Measurements from ENCODE around the gene CGB5.
"Not testable (repeated sequence)": the region's sequence is repeated elsewhere in the genome, so short reads cannot be mapped to it uniquely, and the experiment has no call there.

The CGB5 gene

DNA sequence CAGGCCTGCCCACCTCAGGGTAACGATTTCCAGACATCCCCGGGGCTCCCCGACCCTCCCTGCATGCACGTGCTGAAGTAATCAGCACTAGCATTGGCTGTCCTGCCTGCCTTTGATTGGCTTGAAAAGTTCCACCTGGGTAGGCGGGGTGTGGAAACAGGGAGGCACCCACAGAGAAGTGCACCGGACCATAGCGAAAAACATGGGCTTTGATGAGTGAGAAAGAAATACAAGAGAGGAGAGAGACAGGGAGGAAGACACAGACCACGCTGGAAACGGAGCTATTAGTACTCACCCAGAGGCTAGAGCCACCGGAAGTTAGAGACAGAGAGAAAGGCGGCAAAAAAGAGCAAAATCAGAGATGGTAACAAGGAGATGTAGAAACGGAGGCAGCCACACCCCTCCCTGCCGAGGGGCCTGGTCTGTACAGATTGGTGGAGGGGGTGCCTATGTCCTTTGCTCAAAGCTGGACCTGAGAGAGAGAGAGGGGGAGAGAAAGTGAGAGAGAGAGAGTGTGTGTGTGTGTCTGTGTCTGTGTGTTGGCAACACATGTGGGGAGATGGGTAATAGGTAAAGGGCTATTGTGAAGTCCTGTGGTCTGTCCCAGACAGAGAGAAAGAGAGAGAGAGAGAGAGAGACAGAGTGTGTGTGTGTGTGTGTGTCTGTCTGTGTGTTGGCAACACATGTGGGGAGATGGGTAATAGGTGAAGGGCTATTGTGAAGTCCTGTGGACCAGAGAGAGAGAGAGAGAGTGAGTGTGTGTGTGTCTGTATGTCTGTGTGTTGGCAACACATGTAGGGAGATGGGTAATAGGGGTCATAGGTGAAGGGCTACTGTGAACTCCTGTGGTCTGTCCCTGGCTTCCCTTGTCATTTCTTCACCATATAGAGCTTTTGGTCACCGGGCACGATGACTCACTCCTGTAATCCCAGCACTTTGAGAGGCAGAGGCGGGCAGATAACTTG is 22.4 kb upstream of the CGB5 start:
- peak; percentile 63 for DNase-seq (ENCODE audit: low read depth)

GRCh38 chr19:49022116-49022515 is 21.5 kb upstream of the CGB5 start:
- no peak for DNase-seq (ENCODE audit: low read depth)

DNA sequence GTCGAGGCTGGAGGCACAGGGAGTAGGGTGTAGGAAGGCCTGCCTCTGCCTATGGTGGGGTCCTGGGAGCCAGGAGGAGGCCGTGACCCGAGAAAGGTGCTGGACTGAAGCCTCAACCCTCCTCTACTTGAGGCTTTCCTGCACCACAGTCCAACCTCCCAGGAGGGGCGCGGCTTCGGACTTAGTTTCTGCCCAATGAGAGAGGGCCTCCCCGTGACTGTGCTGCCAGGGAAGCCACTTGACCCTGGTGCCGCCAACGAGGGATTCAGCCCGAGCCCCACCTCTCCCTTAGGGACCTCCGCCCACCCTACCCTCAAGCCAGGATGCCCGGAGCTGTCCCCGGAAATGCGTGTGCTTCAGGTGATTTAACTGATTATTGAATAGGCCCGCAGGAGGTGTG is 19.4 kb upstream of the CGB5 start, which contains the start of gene CGB3:
TSS of gene CGB3 (minus strand) at position 101 of the 400 bp plus-strand sequence. CDS start 362 bp downstream, outside the sequence.
- not testable (repeated sequence) for DNase-seq (ENCODE audit: low read depth)

DNA sequence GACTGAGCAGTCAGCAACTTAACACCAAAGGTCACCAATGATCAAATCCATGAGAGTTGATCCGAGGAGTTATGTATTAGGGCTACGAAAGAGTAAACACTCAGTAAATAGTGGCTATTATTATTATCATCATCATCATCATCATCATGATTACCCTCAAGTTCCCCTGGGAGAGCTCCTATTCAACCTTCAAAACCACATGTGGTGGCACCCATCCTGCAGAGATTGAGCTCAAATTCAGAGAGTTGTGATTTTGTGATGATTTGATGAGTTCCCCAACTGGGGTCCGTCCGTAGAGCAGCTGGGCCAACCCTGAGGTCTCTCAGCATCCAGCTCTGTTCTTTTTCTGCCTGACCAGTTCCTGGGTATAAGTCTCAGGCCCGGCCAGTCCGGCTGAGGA is 18.6 kb upstream of the CGB5 start:
- not testable (repeated sequence) for DNase-seq (ENCODE audit: low read depth)

GRCh38 chr19:49025599-49025998 is 18.0 kb upstream of the CGB5 start:
- peak; percentile 50 for DNase-seq (ENCODE audit: low read depth)

- not testable (repeated sequence) for DNase-seq (ENCODE audit: low read depth)
Measured at GRCh38 chr19:49028686-49029085, 15.0 kb upstream of the CGB5 start.

GRCh38 chr19:49029749-49030148 is 13.9 kb upstream of the CGB5 start:
- DNase-seq (ENCODE audit: low read depth): peak; percentile 72

DNA sequence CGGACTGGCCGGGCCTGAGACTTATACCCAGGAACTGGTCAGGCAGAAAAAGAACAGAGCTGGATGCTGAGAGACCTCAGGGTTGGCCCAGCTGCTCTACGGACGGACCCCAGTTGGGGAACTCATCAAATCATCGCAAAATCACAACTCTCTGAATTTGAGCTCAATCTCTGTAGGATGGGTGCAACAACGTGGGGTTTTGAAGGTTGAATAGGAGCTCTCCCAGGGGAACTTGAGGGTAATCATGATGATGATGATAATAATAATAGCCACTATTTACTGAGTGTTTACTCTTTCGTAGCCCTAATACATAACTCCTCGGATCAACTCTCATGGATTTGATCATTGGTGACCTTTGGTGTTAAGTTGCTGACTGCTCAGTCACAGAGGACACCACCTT is 13.3 kb upstream of the CGB5 start:
- not testable (repeated sequence) for DNase-seq (ENCODE audit: low read depth)

GRCh38 chr19:49031642-49032301 is 11.9 kb upstream of the CGB5 start, which contains the start of gene CGB2:
Gene CGB2 (plus strand): TSS chr19:49031890. CDS start chr19:49032096, 206 bp downstream.
- not testable (repeated sequence) for DNase-seq (ENCODE audit: low read depth)

DNA sequence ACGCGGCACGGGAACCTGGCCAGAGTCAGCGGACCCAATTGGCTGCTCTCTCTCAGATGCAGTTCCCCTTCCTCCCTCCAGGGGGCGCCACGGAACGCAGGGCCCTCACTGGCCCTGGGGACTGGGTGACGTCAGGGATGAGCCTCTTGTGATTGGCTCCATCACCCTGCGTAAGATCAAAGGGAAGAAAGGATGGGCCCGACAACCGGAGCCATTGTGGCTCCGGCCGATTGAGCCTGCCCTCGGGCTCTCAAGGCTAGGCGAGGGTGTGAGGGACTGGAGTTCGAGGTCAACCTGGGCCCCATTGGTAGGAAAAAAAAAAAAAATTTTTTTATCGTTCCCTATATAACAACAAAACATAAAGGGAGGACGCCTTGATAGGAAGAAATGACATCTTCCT is 6.8 kb upstream of the CGB5 start, which contains the start of gene CGB1:
TSS of gene CGB1 (minus strand) at position 81 of the 400 bp plus-strand sequence. CDS start 184 bp downstream, outside the sequence.
- DNase-seq (ENCODE audit: low read depth): peak; percentile 37

GRCh38 chr19:49038111-49038510 is 5.5 kb upstream of the CGB5 start:
- not testable (repeated sequence) for DNase-seq (ENCODE audit: low read depth)

DNA sequence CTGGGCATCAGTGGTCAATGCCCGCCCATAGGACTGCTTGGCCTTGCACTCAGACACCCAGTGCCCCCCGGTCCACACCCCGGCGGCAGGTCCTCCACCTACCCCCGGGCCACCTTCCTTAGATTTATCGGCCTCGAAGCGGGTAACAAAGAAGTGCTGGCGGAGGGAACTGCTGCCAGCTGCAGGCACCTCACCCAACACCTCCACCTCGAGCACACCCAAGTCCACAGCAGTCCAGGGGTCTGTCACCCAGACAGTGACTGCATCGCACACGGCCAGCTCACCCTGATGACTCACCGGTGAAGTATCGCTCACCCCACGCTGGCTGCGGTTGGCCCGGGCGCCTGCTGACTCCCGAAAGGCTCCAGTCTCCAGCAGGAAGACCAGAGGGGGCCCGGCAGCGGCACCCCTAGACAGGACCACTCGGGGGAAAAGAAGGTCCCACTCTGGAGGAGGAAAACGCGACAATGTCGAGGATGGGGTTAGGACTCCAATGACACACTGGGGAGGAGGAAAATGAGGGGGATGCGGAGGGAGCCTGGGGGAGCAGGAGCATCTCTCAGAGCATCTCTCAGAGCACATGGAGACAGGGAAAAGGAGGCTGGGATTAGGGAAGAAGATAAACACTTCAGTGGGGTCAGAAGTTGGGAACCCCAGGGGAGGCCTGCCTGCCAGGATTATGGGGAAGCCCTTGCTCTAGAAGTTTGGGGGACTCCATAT is 4.9 kb upstream of the CGB5 start:
- DNase-seq (ENCODE audit: low read depth): peak; percentile 93

DNA sequence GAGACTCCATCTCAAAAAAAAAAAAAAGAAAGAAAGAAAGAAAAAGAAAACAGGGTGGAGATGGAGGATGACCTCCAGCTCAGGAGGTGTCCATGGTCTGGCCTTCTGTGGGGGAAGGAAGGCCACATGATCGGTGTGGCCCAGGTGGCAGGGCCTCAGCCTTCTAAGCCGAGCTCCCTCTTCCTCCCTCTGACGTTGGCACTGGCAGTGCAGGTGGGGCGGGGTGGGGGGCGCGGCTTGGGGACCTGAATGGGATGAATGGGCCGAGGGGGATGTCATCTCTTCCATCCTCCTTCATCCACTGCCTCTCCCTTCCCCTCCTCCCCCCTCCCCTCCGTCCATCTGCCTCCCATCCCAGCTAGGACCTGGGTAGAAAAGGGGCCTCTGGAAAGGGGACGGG is 3.9 kb upstream of the CGB5 start:
- not testable (repeated sequence) for DNase-seq (ENCODE audit: low read depth)

DNA sequence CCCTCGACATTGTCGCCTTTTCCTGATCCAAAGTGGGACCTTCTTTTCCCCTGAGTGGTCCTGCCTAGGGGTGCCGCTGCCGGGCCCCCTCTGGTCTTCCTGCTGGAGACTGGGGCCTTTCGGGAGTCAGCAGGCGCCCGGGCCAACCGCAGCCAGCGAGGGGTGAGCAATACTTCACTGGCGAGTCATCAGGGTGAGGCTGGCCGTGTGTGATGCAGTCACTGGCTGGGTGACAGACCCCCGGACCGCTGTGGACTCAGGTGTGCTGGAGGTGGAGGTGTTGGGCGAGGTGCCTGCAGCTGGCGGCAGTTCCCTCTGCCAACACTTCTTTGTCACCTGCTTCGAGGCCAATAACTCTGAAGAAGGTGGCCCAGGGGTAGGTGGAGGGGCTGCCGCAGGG is 1.5 kb upstream of the CGB5 start:
- peak; percentile 80 for DNase-seq (ENCODE audit: low read depth)

GRCh38 chr19:49042666-49043065 is 982 bp upstream of the CGB5 start:
- not testable (repeated sequence) for DNase-seq (ENCODE audit: low read depth)

DNA sequence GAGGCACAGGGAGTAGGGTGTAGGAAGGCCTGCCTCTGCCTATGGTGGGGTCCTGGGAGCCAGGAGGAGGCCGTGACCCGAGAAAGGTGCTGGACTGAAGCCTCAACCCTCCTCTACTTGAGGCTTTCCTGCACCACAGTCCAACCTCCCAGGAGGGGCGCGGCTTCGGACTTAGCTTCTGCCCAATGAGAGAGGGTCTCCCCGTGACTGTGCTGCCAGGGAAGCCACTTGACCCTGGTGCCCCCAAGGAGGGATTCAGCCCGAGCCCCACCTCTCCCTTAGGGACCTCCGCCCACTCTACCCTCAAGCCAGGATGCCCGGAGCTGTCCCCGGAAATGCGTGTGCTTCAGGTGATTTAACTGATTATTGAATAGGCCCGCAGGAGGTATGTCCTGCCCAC is 5.4 kb downstream of the CGB5 start, which contains the start of gene CGB8:
TSS of gene CGB8 (minus strand) at position 101 of the 400 bp plus-strand sequence. CDS start 372 bp downstream, outside the sequence.
- DNase-seq (ENCODE audit: low read depth): not testable (repeated sequence)

GRCh38 chr19:49049834-49050233 is 6.2 kb downstream of the CGB5 start:
- not testable (repeated sequence) for DNase-seq (ENCODE audit: low read depth)

GRCh38 chr19:49050376-49051033 is 6.9 kb downstream of the CGB5 start:
- peak; percentile 88 for DNase-seq (ENCODE audit: low read depth)

- DNase-seq (ENCODE audit: low read depth): peak; percentile 76
Measured at GRCh38 chr19:49056101-49056901, 12.7 kb downstream of the CGB5 start.

- peak; percentile 36 for DNase-seq (ENCODE audit: low read depth)
Measured at GRCh38 chr19:49056902-49057596, 13.4 kb downstream of the CGB5 start.

All from ELR (cell line).